BJ (cell line): ENCODE results near the gene DLST. TPM values are rescaled to one million over a fixed set of nuclear protein-coding genes. Genes with fewer than 3 reads are reported as not detected.

ENCODE experiments used
- CTCF ChIA-PET: fragments of 350-600 bp; formaldehyde crosslinking; extraction: SDS; loops from one replicate; lab custom pipeline; 2021; ENCODE audit warnings: antibody characterized with exemption, inconsistent platforms; lab: Yijun Ruan, JAX
- POLR2A ChIA-PET: fragments of 300-600 bp; sonication (Branson Sonifier 250); formaldehyde crosslinking; extraction: SDS; loops from one replicate; lab custom pipeline; 2021; ENCODE audit warnings: antibody characterized with exemption; lab: Charles Lee
- DNase-seq: peaks from one replicate; pipeline ENCODE4 v3.0.0-alpha.2; 2011; ENCODE audit warnings: low read depth
- H3K27me3 ChIP-seq: 2 replicates; pipeline ENCODE4 v1.6.0; 2011; ENCODE audit warnings: low read length; ENCODE audit not compliant: control insufficient read depth, insufficient read depth
- H3K36me3 ChIP-seq: 2 replicates; pipeline ENCODE4 v1.5.1; 2011; ENCODE audit warnings: low read length; ENCODE audit not compliant: control insufficient read depth, insufficient read depth
- H3K4me3 ChIP-seq: 2 replicates; pipeline ENCODE4 v1.5.1; 2011; ENCODE audit warnings: low read depth, mild to moderate bottlenecking, control low read depth, low read length
- CTCF ChIP-seq: IDR thresholded peaks from 2 replicates; pipeline ENCODE4 v1.5.1; 2011; ENCODE audit warnings: low read depth, mild to moderate bottlenecking, control low read depth, inconsistent platforms, low read length, moderate library complexity; ENCODE audit not compliant: insufficient read depth
- polyA plus RNA-seq: library from polyadenylated mRNA; depleted of rRNA; stranded (reverse); fragments of >200 nt; gene quantifications from 2 replicates; pipeline ENCODE4 v1.2.3, GENCODE V29; 2011

DLST gene
- polyA plus RNA-seq, 1 experiment, result 150 TPM

DNA sequence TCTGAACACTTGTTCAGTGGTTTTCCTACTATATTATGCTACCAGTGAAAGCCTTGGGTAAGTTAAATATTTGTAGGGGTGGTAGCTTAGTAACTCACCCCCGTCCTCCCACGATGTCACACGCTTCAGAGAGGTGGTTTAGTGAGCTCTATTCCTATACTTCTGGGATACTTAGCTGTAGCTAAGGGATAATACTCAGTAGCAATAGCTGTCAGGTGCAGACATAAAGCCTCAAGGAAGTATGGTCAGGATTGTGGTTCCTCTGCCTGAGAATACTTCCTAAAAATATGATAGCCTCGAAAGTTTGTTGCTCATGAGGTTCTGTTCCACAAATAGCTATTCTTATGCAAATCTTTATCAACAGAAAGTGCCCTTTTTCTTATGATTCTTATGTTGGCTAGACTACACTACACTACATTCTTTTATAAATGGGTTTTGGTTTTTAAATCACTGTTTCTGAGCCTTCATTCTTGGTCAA, 11.9 kb downstream of the DLST start:
- H3K36me3 ChIP-seq, result peaks cover 28% of the 10 kb centered on the region
- POLR2A ChIA-PET, result no interaction called here
- CTCF ChIA-PET, result interaction anchor here (1.2 to 6.2 kb wide), 3 partner anchors 13 to 31 kb away, joined by 3 to 79 read pairs (median 20); no protein-coding TSS in a partner anchor
- H3K4me3 ChIP-seq, result no peak overlapping the region
- H3K27me3 ChIP-seq, result no peaks in the 10 kb centered on the region
- no peak for DNase-seq
- TF ChIP-seq CTCF, result no peak

- no peak for TF ChIP-seq CTCF
- Histone ChIP-seq H3K36me3 (peaks cover 31% of the 10 kb centered on the region), H3K4me3 (no peak overlapping the region), H3K27me3 (no peaks in the 10 kb centered on the region)
- DNase-seq, result no peak
- ChIA-PET POLR2A (no interaction called here), CTCF (interaction anchor here (0.8 to 6.2 kb wide), 5 partner anchors 8 to 36 kb away, joined by 3 to 79 read pairs (median 3); no protein-coding TSS in a partner anchor)
Observed at GRCh38 chr14:74896400-74896799, 14.7 kb downstream of the DLST start.

DNA sequence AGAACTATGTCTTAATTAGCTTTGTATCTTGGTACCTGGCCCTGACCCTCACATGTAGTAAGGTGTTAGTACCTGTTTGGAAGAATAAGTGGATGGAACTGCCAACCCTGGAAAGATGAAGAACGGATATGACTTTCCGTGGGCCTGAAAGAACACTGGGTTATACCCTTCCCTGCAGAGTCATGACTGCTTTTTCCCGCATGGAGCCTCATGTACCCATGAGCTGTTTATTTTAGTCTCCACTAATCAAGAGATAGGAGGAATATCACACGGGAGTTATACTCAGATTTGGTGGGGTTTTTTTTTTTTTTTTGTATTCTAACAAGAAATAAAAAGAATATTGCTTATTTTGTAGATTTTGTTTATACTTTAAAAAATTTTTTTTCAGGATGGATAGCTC, 15.9 kb downstream of the DLST start:
- CTCF ChIA-PET, result interaction anchor here (0.7 to 6.2 kb wide), 2 partner anchors 9 to 26 kb away, joined by 3 to 79 read pairs; no protein-coding TSS in a partner anchor
- peaks cover 37% of the 10 kb centered on the region for H3K36me3 ChIP-seq
- POLR2A ChIA-PET, result no interaction called here

GRCh38 chr14:74898083-74898482, 16.4 kb downstream of the DLST start:
- Histone ChIP-seq H3K4me3 (no peak overlapping the region), H3K27me3 (no peaks in the 10 kb centered on the region), H3K36me3 (peaks cover 37% of the 10 kb centered on the region)
- CTCF ChIA-PET, result interaction anchor here (6.2 kb wide), 1 partner anchor 8 kb away, joined by 79 read pairs; no protein-coding TSS in a partner anchor
- POLR2A ChIA-PET, result no interaction called here
- no peak for TF ChIP-seq CTCF
- no peak for DNase-seq

More for the DNA sequence above, 15.9 kb downstream of the DLST start:
- H3K27me3 ChIP-seq, result no peaks in the 10 kb centered on the region
- no peak for DNase-seq
- no peak for TF ChIP-seq CTCF
- H3K4me3 ChIP-seq, result no peak overlapping the region

DNA sequence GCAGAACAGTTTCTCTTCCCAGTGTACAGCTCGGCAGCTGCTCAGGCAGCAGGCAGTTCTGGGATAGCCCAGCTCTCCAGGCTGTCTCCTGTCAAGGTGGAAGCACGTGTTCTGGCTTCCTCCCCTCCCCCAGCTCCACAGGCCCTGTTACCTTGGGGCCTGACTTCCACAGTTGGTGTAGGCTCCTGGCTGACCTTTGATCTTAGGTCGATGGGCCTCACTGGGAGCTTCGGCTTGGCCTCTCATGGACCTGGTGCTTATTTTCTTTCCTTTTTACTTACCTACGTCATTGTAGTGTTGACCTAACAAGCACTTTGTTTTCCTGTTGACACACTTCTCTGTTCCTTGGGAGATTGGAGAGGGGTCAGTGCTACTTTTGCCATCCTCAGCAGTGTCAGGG, 17.0 kb downstream of the DLST start:
- ChIA-PET CTCF (interaction anchor here (1.4 to 14.0 kb wide), 2 partner anchors 9 to 40 kb away, joined by 7 to 315 read pairs; no protein-coding TSS in a partner anchor), POLR2A (no interaction called here)
- H3K36me3 ChIP-seq, result peaks cover 35% of the 10 kb centered on the region
- no peaks in the 10 kb centered on the region for H3K27me3 ChIP-seq
- no peak for TF ChIP-seq CTCF
- no peak for DNase-seq
- no peak overlapping the region for H3K4me3 ChIP-seq
